ENCODE results near the gene DEPDC1B. TPM values are rescaled to one million over a fixed set of nuclear protein-coding genes. Genes with fewer than 3 reads are reported as not detected.

DEPDC1B gene
- total and polyA plus RNA-seq, 2 of the 4 experiments (the other 2 are of a cell fraction) = 4.4 to 9.3 TPM

- intact Hi-C loops (cut with micrococcal nuclease) = no loop called here
- ChIA-PET CTCF (no interaction called here), POLR2A (ENCODE audit: unreplicated experiment) (no interaction called here)
- H2BK20ac ChIP-seq (ENCODE audit: low read depth, low read length) = no peak overlapping the region
- no peak overlapping the region for H3K56ac ChIP-seq (ENCODE audit: extremely low read depth, insufficient read depth, low read length)
- DNase-seq (no peak), ATAC-seq (ENCODE audit: low read depth) (no peak)
- H3K9me1 ChIP-seq (ENCODE audit: insufficient read depth, low read length) = no peaks in the 10 kb centered on the region
- H2BK120ac ChIP-seq (ENCODE audit: low read depth, low read length) = no peak overlapping the region
- H3K14ac ChIP-seq (replicated peaks; ENCODE audit: low read depth, low read length) = no peak overlapping the region
- H4K5ac ChIP-seq (ENCODE audit: low read depth, low read length) = no peak overlapping the region
- in situ Hi-C loops (cut with MboI; ENCODE audit: low sequenced_read_pairs) = no loop called here
- no CpG with 5 or more reads among the region's 3 CpGs for WGBS, 2 experiments (ENCODE audit: extremely low coverage in 2 of 2, insufficient read length in 1 of 2)
- no peak overlapping the region for H2BK5ac ChIP-seq (ENCODE audit: low read depth, low read length, poor library complexity, severe bottlenecking)
- H3K4ac ChIP-seq (ENCODE audit: low read depth, low read length) = no peak overlapping the region
- H3K4me3 ChIP-seq (ENCODE audit: insufficient read depth, low read depth, low read length) = no peak overlapping the region
- no peaks in the 10 kb centered on the region for H3K79me1 ChIP-seq (ENCODE audit: low read depth in 1 of 2, low read length in 2 of 2)
- no peak overlapping the region for H3K9ac ChIP-seq (ENCODE audit: low read depth, low read length)
- dilution Hi-C loops (cut with HindIII; ENCODE audit: low sequenced_read_pairs, unreplicated experiment) = no loop called here
- H3K4me2 ChIP-seq (ENCODE audit: low read depth, low read length) = no peak overlapping the region
- no peak overlapping the region for H4K91ac ChIP-seq (ENCODE audit: insufficient read depth, low read depth, low read length)
- H2BK15ac ChIP-seq (ENCODE audit: low read depth, low read length) = no peak overlapping the region
- no peaks in the 10 kb centered on the region for H3K4me1 ChIP-seq (ENCODE audit: control insufficient read depth, insufficient read depth, low read length)
- H3K36me3 ChIP-seq (ENCODE audit: control insufficient read depth, insufficient read depth, low read length) = no peaks in the 10 kb centered on the region
- H2AK5ac ChIP-seq (ENCODE audit: low read depth, low read length) = no peak overlapping the region
- no peak overlapping the region for H2AFZ ChIP-seq (replicated peaks; ENCODE audit: low read length, poor library complexity)
- H3K9me3 ChIP-seq (ENCODE audit: control insufficient read depth, insufficient read depth, low read length) = no peaks in the 10 kb centered on the region
- no peaks in the 10 kb centered on the region for H4K20me1 ChIP-seq (ENCODE audit: insufficient read depth, low read length)
- H3K23ac ChIP-seq (ENCODE audit: low read depth, low read length) = no peak overlapping the region
- no peak overlapping the region for H3K27ac ChIP-seq (ENCODE audit: insufficient read depth, low read length)
- no peak overlapping the region for H3K18ac ChIP-seq (ENCODE audit: low read depth, low read length)
- TF ChIP-seq BHLHE40 (IDR thresholded peaks at IDR 0.05; ENCODE audit: low read depth, low read length) (no peak), CTCF (conservative IDR thresholded peaks at IDR 0.05; ENCODE audit: low read depth, low read length) (no peak), MXI1 (IDR thresholded peaks at IDR 0.05; ENCODE audit: borderline replicate concordance, low read depth, low read length) (no peak), FOS (IDR thresholded peaks at IDR 0.05; ENCODE audit: low read depth, low read length) (no peak), SMC3 (IDR thresholded peaks at IDR 0.05; ENCODE audit: low read depth, low read length) (no peak), MAFK (IDR thresholded peaks at IDR 0.05; ENCODE audit: low read depth, low read length) (no peak), RAD21 (IDR thresholded peaks at IDR 0.05; ENCODE audit: low read length) (no peak)
- no peak overlapping the region for H4K8ac ChIP-seq (ENCODE audit: low read depth in 2 of 2, low read length in 2 of 2)
- H3K27me3 ChIP-seq (ENCODE audit: control insufficient read depth, insufficient read depth, low read length) = peaks cover 4% of the 10 kb centered on the region
- no TSS peak for BruUV-seq (replicated peaks)
- H2AK9ac ChIP-seq (replicated peaks; ENCODE audit: low read depth, low read length, poor library complexity) = no peak overlapping the region
Observed at GRCh38 chr5:60710362-60710761, 10.4 kb upstream of the DEPDC1B start.

All from IMR-90 (cell line).